GM19467 (cell line): Measurements from ENCODE around the gene SPTB.

Source experiments
- ATAC-seq: cut with Tn5 transposase; IDR thresholded peaks from one replicate; pipeline ENCODE4 v1.9.1; 2021; ENCODE audit warnings: mild to moderate bottlenecking, moderate library complexity; ENCODE audit not compliant: unreplicated experiment

SPTB gene

DNA sequence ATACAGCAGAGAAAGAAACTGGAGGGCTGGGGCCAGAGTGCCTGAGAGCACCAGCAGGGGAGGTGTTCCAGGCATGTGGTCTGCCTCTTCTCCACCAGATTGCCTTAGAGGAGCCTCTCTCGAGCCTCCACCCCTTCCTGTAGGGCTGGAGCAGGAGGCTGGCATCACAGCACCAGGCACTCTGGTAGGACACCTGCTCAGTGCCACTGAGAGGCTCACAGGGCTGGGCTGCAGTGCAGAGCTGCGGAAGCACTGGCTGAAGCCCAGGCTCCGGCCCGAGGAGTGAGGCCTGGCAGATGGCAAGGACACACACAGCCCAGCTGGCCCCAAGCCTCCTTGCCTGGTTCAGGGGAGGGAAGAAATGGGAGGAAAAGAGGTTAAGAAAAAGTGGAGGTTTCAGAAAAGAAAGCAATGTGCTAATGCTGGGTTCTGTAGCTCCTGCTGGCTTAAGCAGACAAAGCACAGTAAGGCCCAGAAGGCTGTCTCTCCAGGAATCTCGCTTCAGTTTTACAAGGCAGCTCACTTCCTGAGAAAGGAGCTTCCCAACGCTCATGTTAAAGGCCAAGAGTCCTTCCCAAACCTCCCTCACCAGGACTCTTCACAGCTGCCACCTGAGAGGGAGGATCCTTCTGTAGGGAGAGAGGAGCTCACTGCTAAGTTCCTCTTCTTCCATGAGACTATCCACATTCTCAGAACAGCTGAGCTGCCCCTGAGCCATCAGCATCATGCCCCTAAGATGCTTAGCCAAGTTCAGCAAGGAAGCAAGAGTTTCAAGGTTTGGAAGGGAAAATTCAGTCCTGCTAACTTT is 23.8 kb downstream of the SPTB start:
- ATAC-seq: no peak

DNA sequence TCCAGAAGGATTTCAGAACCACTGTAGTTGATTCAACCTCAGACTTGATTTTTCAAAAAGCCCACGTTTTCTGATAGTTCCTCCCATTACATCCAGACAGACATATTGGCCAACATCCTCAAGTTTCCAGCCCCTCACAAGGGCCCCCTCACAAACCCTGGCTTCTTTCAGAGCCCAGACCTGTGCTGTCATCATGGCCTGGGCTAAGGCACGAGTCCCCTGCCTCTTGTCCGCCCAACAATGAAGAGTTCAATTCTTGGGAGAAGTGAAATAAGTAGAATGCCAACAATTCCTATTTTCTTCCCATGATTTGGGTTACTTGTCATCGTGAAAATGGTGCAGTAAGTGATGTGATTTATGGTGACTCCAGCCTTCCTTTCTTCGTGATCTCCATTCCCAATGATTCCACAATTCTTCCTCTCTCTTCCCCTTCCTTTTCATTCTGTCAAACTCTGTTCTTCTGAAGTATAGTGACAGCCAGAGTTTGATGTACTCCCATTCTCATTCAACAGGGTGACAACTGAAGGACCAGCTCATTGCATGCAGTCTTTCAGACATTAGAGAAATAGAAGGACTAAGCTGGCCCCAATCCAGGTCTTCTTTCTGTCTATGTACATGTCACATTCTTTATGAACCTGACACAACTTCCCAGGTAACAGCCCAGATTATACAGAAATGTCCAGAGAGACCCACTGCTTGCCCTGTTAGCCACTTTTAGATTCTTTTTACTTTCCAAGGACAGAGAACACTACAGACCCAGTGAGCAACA is 29.2 kb downstream of the SPTB start:
- no peak for ATAC-seq

DNA sequence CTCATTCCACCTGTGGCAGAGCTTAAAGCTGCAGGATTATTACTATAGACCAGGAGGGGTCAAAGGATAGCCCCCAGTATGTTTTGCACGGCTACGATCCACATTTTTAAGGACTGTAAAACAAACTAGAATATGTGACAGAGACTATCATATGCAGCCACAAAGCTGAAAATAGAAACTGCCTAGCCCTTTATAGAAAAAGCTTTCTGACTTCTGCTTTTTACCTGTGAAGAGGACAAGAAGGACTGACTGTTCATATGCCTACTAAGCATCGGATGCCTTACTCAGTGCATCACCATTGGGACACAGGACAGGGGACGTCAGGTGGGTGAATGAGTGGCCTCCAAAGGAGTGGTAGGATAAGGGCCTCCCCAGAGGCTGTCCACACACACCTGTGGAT is 29.8 kb downstream of the SPTB start:
- no peak for ATAC-seq

DNA sequence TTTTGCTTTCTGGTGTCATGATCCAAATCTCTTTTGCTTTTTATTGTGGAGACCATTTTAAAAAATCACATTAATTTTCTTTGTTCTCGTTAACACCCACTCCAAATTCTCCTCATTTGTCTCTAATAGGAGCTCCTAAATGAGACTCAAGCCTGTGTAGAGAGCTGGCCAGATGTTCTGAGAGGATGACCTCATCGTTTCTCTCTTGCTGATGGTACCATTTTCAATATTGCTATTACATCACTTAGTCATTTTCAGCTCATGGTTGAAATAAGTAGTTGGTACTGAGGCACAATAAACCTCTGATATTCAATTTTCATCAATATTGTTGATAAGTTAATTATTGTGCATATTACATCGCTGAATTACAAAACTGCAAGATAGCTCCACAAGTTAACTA is 31.5 kb downstream of the SPTB start:
- no peak for ATAC-seq

DNA sequence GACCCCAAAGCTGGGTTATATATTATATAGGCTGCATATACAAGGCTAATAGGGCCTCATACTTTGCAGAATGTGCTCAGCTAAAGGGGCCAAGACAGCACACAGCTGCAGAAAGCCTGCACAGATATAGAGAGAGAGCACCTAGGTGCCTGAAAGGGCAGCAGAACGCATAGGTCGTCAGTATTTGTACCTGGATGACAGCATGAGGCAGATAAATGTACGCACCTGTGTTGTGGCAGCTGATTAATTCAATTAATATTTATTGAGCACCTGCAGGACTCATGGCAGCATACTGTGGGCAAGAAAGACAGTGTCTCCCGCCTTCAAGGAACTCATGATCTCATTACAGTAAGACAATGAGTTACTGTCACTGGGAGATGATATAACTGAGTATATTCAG is 33.4 kb downstream of the SPTB start:
- no peak for ATAC-seq

DNA sequence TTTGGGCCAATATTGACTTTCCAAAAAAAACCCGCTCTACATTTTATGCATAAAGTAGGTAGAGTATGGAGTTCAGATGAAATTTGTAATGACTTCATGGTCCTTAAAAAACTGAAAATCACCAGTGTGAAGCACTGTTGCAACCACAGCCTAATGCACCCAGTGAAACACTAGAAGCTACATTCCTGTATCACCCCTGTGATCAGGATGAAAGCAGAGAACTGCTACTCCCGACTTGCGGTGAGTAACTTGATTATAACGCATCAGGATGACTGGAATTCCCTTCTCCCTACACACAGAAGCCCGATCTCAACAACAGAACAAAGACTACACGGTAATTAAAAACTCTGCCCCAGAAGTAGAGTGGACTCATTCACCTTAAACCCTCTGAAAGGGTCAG is 33.8 kb downstream of the SPTB start:
- ATAC-seq: no peak

DNA sequence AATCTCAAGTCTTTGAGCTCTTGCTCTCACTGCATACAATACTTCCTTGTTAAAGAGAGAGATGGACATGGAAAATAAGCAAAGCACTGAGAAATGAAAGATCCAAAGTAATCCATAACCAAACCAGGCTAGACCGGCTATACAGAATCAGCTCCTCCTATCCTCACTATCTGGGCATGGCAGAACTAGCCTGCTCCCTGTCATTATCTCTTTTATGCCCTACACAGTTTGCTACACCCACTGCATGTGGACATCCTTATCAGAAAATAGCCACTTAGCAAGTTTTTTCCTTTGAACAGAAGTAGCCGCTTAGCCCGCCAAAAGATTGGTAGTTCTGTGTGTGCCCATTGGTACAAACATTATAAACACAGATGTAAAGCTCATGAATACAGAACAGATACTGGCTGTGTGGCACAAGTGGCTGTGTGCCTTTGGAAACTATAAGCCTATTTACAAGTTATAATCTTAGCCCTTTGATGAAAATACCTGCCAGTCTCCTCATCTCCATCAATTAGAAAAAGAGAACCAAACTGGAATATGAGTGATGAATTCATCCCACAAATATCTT is 34.7 kb downstream of the SPTB start:
- no peak for ATAC-seq

DNA sequence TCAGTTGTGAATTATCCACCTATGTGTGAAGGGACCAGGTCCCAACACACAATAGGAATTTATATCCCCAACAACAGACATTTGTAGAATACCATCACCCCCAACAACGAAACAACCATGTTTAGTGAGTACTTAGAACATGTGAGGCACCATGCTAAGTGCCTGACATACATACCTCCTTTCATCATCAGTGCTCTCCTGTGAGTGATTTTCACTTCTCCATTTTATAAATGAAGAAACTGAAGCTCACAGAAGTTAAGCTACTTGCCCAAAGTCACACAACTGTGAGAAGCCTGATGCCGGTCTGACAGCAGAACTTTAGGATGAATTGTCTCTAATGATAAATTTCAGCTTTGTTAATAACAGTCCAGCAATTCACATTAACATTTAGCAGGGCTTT is 35.4 kb downstream of the SPTB start:
- no peak for ATAC-seq

DNA sequence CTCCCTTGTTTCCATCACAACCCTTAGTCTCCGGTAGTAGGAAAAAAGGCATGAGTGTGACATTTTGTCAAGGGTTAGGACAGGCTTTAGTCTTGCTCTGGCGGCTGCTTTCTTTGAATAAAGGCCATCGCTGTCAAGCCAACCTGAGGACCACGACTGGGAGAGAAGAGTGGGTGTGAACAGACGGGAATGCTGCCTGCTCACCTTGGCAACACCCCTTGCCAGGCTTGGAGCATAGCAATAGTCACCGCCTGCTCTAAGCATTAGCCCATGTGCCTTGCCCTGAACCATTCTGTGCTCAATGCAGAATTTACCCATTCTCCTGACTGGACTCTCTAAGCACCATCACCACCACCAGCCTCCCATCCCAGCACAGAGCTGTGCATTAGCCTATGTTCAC is 36.2 kb downstream of the SPTB start:
- no peak for ATAC-seq

DNA sequence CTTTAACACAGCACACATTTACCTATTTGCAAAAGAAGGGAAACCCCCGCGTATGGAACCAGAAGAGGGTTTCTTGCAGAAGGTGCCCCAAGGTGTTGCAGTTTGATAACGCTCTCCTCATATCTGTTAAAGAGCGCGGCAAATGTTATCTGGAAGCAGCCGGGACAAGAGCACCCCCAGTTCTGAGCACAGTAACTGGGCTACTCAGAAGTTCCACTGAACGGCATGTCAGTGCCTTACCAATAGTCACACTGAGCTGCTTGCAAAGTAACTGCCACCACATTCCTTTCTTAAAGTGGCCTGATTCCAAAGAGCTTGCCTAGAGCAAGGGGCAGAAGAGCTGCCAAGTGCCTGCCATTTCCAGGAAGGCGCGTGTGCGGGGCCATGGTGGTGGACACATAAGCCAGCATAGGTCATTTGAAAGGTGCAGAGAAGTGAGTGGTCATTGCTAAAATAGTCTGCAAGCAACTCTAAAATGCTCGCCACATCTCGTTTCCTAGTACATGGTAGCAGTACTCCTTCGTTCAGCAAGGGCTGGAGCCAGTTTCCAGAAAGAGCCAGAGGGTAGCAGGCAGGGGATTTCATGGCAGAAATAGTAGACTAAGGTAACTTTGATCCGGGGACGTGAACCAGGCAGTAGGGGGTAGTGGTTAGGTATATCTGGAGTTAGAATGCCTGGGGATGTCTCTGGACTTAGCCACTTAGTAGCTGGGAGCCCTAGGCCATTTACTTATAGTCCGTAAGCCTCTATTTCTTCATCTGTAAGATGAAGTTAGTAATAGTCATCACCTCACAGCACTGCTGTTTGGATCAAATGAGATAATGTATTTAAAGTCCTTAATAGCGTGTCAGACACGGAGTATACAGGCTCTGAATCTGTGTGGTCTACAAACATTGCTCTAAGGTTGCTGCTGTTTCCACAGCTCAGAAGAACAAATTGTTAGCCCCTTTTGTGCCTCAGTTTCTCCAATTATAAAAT is 37.6 kb downstream of the SPTB start:
- ATAC-seq: no peak

DNA sequence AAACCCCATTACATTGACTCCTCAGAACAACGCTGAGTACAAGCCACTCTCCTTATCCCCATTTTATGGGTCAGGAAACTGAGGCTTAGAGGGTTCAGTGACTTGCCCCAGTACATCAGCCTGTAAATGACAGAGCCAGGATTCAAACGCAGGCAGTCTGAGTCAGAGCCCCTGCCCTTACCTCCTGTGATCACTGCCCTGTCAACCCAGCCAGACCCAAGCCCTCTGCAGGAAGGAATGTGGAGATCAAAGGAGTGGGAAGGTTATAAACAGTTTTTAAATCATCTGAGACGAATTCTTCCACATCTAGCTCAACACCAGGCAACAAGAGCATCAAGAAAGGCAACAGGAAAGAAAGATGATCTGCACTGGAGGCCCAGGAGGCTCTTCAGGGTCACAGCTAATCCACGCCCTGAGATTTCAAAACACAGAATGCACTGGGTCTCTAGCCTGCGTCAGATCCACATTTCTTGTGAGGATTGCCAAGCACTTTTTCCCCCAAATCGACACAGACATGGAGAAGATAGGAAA is 38.5 kb downstream of the SPTB start:
- no peak for ATAC-seq

DNA sequence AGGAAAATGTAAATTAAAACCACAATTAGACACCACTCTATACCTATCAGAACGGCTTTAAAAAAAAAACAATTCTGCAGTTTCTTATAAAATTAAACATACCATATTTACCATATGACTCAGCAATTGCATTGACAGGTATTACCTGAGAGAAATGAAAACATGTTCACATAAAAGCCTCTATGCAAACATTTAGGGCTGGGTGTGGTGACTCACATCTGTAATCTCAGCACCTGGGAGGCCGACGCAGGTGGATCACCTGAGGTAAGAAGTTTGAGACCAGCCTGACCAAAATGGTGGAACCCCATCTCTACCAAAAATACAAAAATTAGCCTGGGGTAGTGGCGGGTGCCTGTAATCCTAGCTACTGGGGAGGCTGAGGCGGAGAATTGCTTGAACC is 41.1 kb downstream of the SPTB start:
- no peak for ATAC-seq

DNA sequence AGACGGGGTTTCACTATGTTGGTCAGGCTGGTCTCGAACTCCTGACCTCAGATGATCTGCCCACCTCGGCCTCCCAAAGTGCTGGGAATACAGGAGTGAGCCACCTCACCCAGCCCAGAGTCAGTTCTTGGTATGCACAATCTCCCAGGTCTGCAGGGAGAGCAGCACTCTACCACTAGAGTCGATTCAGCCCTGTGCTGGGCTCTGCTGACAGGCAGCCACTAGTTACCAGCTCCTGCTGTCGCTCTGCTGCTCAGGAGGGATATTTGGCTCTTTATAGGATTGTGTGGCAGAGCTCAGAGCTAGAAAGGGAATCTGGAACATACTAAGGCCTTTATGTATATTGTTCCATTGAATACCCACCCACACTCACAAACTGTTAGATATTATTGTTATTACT is 44.3 kb downstream of the SPTB start:
- ATAC-seq: no peak

DNA sequence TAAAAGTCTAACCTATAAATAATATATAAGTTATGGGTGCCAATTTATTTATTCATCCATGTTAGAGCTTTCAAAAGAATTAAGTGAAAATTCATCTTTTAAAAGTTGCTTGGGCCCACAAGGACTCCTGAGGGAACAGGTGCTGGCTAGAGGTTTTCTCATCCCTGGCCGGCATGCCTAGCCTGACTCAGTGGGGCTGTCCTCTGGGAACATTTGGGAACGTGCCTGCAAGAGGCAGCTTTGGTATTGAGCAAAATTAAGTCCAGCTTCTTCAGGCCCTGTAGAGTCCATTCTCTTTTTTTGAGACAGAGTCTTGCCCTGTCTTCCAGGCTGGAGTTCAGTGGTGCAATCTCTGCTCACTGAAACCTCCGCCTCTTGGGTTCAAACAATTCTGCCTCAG is 44.7 kb downstream of the SPTB start:
- ATAC-seq: no peak

DNA sequence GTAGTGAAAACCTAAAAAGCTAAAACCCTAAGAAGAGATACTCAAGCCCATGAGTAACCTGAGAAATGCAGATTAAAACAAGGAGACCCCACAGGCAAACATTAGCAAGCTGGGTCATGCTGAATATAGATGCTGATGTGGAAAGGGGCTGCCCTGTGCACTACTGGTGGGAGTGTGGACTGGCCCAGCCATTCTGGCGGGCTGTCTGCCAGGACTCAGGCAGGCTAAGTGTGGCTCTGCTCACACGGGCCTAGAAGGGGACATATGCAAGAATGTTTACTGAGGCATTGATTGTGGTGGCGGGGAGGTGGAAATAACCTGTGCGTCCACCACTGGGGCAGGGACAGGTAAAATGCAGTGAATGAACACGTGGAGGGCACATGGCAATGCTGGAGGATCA is 48.3 kb downstream of the SPTB start:
- ATAC-seq: no peak

DNA sequence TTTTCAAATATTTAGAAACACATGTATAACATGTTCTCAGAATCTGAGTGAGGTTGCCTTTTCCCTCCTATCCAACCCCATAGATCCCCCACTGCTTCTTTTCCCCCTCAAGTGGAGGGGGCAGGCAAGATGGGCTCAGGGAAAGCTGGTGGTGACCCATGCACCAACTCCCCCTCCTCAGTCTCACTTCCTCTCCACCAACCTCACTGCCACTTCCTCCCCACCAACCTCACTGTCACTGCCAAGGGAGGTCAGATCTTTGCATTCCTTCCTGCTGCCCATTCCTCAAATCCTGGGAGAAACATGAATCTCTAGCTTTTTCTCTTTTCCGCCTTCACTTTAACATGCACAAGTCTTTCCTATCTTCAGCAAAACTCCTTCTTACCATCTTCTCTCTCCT is 48.7 kb downstream of the SPTB start:
- ATAC-seq: no peak

DNA sequence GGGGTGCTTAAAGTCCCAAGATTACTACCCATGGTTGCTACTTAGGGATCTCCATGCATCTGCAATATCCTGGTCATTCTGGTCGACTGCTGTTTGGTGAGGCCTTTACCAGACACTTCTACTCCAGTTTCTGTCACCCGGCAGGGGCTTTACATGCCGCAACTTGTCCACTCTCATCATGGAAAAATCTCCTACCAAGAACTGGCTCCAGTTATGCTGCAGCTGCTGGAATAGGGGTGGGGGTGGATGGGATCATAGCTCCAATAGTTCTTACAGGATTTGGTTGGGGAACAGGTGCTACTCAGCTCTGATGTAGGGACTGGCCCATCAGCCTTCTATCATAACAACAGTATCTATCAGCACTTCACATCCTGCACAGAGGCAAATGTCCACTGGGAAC is 51.6 kb downstream of the SPTB start:
- no peak for ATAC-seq

DNA sequence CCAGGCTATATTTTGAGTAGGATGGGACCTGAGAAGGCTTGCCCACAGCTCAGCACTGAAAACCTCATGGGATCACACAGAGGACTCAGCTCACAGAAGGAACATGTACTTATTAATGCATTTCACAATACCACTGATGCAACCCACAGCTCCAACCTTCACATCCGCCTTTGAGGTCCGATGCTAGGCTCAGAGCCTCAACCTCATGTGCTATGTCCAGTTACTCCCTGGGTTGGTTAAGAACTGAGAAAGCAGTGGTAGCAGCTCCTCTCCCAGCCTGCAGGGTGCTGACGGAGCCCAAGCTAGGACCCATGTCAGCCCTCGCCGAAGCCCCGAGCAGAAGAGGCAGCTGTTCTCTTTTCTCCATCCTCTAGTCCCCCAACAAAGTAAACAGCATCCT is 52.9 kb downstream of the SPTB start:
- no peak for ATAC-seq

DNA sequence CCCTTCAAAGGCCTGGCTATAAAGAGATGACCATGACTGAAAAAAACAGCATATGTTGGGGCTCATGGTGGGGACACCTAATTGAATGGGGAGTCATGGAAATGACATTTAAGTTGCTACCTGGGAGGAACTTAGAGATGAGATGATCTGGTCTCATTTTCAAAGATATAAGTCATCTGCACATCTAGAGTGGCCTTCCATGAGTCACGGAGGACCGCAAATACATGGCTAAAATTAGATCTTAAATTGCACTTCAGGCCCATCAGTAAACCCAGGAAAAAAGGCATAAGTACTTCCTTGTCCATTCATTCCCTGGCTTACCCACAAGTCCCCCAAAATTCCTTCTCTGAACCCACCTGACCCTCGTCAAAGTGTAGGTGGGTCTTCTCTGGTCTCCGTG is 53.4 kb downstream of the SPTB start:
- ATAC-seq: no peak

DNA sequence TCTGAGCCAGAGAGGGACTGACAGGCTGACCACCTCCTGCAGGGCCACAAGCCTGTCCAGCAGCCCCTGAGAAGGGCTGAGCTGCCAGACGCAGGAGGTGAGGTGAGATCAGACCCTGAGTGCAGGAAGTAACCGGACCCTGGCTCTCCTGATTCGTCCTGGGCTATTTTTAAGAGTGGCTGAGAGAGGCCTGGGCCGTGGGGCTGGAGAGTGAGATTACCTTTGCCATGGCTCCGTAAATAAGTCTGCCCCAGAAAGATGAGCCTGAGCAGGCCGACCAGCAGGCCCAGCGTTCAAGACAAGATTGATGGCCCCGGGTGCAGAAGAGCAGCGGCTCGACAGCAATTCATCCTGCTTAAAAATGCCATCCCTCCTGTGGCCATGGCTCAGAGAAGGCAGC is 54.2 kb downstream of the SPTB start:
- no peak for ATAC-seq

DNA sequence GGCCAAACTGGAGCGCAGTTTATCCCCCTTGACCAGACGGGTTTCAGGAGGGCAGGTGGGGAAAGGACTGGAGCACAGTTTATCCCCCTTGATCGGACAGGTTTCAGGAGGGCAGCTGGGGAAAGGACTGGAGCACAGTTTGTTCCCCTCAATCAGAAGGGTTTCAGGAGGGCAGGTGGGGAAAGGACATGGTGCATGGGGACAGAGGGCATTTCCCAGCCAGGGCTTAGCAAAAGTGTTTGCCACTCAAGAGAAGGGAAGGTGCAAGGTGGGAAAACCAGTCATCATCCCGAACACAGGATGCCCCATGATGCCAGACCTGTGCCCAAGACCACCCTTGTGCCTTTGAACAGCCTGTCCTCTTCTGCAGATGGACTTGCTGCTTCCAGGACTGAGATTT is 54.7 kb downstream of the SPTB start:
- no peak for ATAC-seq
